GOT3 (cell line): ENCODE results near the gene C5orf24.
"Not testable (repeated sequence)": the region's sequence is repeated elsewhere in the genome, so short reads cannot be mapped to it uniquely, and the experiment has no call there.

Experiments
- DNase-seq: peaks from one replicate; lab custom pipeline; 2025; ENCODE audit warnings: mixed read lengths; lab: John Stamatoyannopoulos, UW

The C5orf24 gene

GRCh38 chr5:134857401-134857800 lies 11.6 kb downstream of the C5orf24 start:
- DNase-seq, result no peak

GRCh38 chr5:134864707-134865106 lies 18.9 kb downstream of the C5orf24 start:
- DNase-seq, result no peak

GRCh38 chr5:134873494-134873893 lies 27.7 kb downstream of the C5orf24 start:
- no peak for DNase-seq

GRCh38 chr5:134873987-134874830 lies 28.4 kb downstream of the C5orf24 start, which contains the start of gene TXNDC15:
TXNDC15 (plus strand) TSS chr5:134874371; CDS start chr5:134874428, 57 bp downstream.
- peak; percentile 72 for DNase-seq

- peak; percentile 54 for DNase-seq
Observed at GRCh38 chr5:134874831-134875655, 29.3 kb downstream of the C5orf24 start.

GRCh38 chr5:134877159-134877558 lies 31.4 kb downstream of the C5orf24 start:
- DNase-seq, result no peak

- DNase-seq, result no peak
Observed at GRCh38 chr5:134878403-134878802, 32.6 kb downstream of the C5orf24 start.

- DNase-seq, result no peak
Observed at GRCh38 chr5:134879456-134879855, 33.7 kb downstream of the C5orf24 start.

- DNase-seq, result not testable (repeated sequence)
Observed at GRCh38 chr5:134880937-134881336, 35.2 kb downstream of the C5orf24 start.

GRCh38 chr5:134881711-134882110 lies 35.9 kb downstream of the C5orf24 start:
- DNase-seq, result not testable (repeated sequence)

- no peak for DNase-seq
Observed at GRCh38 chr5:134887593-134888159, 41.9 kb downstream of the C5orf24 start.

GRCh38 chr5:134889335-134889734 lies 43.6 kb downstream of the C5orf24 start:
- DNase-seq, result no peak

GRCh38 chr5:134891473-134891872 lies 45.7 kb downstream of the C5orf24 start:
- no peak for DNase-seq

GRCh38 chr5:134892282-134892681 lies 46.5 kb downstream of the C5orf24 start:
- no peak for DNase-seq

- no peak for DNase-seq
Observed at GRCh38 chr5:134892926-134893325, 47.2 kb downstream of the C5orf24 start.

- no peak for DNase-seq
Observed at GRCh38 chr5:134893748-134894505, 48.2 kb downstream of the C5orf24 start.

- no peak for DNase-seq
Observed at GRCh38 chr5:134902071-134902801, 56.5 kb downstream of the C5orf24 start.

- peak; percentile 88 for DNase-seq
Observed at GRCh38 chr5:134904610-134905245, 59.0 kb downstream of the C5orf24 start, which contains the start of gene PCBD2. PCBD2 (plus strand) TSS chr5:134905131; CDS start chr5:134905140, 9 bp downstream.

- DNase-seq, result peak; percentile 63
Observed at GRCh38 chr5:134905246-134905996, 59.7 kb downstream of the C5orf24 start.

- DNase-seq, result no peak
Observed at GRCh38 chr5:134906811-134907210, 61.0 kb downstream of the C5orf24 start.
